Stimulated activated CD8-positive, alpha-beta memory T cell treated with anti-CD3 and anti-CD28 coated beads, Interleukin-15, amount 100 ng/mL, for 24 hours (primary cell): Measurements from ENCODE around the gene RSPH3.
"Not testable (repeated sequence)": the region's sequence is repeated elsewhere in the genome, so short reads cannot be mapped to it uniquely, and the experiment has no call there.

Source experiments
- DNase-seq: peaks from one replicate; pipeline ENCODE4 v3.0.0-alpha.2; 2020; ENCODE audit warnings: low read depth

RSPH3 gene

DNA sequence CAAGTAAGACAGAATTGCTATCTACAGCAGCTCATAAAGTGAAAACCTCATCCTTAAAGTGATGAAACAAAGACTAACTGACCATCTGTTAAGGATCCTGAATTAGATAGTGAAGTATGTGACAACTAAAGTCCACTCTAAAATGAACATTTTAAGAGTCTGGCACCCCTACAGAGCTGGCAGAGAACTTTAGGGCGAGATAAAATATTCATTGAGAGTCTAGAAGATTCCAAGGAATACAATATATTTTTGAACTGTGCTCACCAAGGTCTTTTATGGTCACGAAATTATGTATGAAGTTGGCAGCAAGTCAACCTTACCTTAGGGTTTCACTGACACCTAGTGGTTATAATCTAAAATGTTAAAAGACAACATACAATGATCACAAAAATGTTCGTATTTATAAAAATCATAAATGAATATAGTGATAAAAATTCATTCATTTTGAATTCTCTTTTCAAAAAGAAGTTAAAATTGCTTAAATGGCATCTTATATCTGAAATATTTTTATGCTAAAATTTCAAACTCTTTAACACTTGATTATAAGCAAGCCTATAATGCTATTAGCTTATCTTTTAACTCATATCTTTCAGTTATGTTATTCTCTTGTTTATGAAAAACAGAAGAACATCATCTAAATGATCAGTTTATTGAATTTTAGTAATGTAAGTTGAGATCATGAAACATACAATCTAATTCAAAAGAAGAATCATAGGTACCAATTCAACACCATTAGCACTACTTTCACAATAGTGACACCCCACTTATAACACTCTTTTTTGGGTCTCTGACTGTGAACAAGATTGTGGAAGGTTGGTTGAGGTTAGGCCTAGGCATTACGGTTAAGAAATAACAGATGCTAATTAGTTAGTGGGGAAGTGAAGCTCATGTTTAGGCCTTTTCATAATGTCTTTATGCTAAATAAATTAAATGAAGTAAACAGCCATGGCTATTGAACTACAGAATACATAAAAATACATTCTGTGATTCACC, 27.5 kb downstream of the RSPH3 start:
- DNase-seq: no peak

DNA sequence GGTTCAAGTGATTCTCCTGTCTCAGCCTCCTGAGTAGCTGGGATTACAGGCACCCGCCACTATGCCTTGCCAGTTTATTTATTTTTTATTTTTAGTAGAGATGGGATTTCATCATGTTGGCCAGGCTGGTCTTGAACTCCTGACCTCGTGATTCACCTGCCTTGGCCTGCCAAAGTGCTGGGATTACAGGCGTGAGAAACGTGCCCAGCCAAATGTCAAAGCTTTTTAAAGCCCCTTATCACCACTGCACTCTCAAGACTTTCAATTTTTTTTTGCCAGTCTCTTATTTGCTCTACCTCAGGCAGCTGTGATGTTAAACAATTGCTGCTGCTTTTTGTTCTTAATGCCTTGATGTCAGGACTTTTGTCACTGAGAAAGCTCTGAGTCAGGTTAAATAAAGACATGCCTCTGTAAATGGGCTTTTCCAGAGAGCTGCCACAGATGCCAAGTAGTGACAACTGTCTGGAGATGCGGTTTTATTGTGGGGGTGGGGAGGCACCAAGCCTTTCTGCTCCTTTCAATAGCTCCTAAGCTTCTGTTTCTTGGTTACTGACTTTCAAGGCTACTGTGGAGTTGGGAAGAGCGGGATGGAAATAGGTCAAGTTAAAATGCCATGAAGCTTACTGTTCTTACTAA, 29.2 kb downstream of the RSPH3 start:
- DNase-seq: no peak

DNA sequence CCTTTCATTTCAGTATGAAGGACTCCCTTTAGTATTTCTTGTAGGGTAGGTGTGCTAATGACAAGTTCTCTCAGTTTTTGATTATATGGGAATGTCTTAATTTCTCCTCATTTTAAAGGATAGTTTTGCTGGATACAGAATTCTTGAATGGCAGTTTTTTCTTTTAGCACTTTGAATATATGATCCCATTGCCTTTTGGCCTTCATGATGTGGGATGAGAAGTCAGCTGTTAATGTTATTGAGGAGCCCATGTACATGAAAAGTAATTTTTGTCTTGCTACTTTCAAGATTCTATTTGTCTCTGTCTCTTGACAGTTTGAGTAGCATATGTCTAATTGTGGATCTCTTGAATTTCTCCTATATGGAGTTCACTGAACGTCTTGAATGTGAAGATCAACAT, 30.9 kb downstream of the RSPH3 start:
- DNase-seq: no peak

DNA sequence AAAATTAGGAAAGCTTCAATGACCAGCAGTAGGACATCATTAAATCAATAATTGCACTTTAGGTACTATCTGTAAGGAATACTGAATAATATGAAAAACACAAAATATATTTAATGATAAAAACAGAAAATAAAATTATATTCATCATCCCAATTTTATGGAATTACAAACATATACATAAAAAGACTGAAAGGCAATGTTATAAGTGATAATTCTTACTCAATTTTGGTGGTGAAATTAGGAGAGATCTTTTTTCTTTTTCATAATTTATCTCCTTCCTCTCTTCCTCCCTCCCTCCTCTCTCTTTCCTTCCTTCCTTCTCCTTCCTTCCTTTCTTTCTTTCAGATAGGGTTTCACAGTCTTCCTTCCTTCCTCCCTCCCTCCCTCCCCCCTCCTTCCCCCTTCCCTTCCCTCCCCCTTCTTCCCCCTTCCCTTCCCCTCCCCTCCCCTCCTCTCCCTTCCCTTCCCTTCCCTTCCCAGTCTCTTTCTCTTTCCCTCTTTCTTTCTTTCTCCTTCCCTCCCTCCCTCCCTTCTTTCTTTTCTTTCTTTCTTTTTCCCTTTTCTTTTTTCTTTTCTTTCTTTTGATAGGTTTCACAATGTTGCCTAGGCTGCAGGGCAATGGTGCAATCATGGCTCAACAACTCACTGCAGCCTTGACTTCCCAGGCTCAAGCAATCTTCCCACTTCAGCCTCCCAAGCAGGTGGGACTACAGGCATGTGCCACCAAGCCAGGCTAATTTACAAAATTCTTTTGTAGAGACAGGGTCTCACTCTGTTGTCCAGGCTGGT, 36.8 kb downstream of the RSPH3 start:
- DNase-seq: no peak

DNA sequence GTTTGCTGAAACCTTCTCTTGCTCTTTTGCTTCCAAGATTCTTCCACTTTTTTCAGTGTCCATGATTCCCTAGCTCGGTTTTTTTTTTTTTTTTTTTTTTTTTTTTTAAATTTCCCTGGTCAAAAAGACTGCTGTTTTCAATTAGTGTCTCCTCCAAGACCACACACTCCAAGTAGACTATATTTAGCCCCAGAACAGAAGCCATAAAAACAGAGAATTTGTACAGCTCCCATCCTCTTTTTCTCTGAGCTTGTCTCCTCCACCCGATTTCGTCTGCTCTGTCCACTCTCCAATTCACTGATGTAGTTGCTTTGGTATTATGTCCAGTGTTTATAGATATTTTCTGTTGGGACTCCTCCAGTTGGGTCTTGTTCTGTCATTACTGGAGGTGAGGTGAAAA, 37.6 kb downstream of the RSPH3 start:
- DNase-seq: no peak

DNA sequence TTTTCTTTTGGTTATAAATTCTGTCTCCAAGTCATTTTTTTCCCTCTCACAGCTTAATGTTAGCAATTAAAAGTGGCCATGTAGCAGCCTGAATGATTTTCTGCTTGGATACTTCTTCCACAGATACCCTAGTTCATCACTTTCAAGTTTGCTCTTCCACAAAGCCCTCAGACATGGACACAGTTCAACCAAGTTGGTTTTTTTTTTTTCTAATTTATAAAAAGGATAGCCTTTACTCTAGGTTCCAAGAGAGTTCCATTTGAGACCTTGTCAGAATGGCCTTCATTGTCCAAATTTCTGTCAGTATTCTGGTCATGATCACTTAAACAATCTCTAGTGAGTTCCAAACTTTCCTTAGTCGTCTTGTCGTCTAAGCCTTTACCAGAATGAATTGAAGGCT, 40.0 kb downstream of the RSPH3 start:
- no peak for DNase-seq

DNA sequence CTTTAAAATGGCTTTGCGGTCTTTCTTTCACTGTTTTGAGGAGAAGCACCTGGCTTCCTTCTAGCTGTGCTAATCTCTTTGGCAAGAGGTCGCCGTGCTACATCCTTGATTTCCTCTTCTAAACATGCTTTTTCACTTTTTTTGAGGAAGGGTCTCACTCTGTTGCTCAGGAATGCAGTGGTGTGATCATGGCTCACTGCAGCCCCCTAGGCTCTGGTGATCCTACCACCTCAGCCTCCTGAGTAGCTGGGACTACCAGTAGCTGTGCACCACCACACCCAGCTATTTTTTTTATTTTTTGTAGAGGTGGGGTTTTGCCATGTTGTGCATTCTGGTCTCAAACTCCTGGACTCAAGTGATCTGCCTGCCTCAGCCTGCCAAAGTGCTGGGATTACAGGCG, 40.5 kb downstream of the RSPH3 start:
- DNase-seq: no peak

DNA sequence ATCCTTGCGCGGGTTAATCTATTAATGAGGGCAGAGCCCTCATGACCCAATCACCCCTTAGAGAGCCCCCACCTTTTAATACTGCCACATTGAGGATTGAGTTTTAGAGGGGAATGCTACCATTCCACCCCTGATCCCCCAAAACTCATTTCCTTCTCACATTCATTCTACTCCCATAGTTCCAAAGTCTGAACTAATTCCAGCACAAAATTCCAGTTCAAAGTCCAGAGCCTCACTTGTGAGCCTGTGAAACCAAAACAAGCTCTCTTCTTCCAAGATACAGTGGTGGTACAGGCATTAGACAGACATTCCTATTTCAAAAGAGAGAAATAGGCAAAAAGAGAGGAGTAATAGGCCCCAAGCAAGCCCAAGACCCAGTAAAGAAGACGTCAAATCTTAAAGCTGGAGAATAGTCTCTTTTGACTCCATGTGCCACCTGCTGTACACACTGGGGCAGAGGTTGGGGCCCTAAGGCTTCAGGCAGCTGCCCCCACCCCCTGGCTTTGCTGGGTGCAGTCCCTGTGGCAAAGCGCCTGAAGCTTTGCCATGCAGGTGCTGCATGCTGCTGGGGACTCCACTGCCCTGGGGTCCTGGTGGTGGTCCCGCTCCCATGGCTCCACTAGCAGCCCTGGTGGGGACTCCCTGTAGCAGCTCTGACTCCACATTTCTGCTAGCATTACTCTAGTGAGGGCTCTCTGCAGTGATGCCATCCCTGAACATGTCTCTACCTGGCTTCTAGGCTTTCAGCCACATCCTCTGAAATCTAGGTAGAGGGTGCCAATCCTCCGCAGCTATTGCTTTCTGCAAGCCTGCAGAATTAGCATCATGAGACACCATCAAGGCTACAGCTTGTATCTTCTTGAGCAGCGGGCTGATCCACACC, 41.3 kb downstream of the RSPH3 start:
- no peak for DNase-seq

DNA sequence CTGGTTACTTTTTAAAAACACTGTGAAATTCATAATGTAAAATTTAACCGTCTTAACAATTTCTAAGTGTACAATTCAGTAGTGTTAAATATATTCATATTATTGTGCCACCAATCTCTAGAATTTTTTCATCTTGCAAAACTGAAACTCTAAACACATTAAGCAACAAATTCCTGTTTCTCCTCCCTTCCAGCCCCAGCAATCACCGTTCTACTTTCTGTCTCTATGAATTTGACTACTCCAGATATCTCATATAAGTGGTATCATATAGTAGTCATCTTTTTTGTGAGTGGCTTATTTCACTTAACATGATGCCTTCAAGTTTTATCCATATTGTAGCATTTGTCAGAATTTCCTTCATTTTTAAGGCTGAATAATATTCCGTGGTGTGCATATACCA, 44.7 kb downstream of the RSPH3 start:
- no peak for DNase-seq

DNA sequence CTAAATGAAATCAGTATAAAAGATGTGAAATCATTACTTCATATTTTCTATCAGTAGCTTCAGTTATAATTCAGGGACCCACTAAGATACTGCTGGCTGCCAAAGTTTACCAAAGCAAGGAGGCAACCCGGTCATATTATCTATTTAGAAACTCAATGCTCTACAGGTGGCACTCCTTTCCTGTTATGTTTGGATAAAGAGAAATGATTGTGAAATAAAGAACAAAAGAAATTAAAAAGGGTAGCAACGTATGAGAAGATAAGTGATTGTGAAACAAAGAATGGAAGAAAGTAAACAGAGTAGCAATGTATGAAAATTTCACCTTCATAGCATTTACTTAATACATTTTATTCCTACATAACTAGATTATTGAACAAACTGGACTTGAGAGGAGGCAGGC, 45.2 kb downstream of the RSPH3 start:
- no peak for DNase-seq

DNA sequence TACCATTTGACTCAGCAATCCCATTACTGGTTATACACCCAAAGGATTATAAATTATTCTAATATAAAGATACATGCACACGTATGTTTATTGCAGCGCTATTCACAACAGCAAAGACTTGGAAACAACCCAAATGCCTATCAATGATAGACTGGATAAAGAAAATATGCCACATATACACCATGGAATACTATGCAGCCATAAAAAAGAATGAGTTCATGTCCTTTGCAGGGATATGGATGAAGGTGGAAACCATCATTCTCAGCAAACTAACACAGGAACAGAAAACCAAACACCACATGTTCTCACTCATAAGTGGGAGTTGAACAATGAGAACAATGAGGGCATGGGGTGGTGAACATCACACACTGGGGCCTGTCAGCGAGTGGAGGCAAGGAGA, 48.0 kb downstream of the RSPH3 start:
- DNase-seq: not testable (repeated sequence)

DNA sequence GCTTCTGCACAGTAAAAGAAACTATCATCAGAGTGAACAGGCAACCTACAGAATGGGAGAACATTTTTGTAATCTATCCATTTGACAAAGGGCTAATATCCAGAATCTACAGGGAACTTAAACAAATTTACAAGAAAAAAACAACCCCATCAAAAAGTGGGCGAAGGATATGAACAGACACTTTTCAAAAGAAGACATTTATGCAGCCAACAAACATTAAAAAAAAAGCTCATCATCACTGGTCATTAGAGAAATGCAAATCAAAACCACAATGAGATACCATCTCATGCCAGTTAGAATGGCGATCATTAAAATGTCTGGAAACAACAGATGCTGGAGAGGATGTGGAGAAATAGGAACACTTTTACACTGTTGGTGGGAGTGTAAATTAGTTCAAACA, 48.4 kb downstream of the RSPH3 start:
- not testable (repeated sequence) for DNase-seq

DNA sequence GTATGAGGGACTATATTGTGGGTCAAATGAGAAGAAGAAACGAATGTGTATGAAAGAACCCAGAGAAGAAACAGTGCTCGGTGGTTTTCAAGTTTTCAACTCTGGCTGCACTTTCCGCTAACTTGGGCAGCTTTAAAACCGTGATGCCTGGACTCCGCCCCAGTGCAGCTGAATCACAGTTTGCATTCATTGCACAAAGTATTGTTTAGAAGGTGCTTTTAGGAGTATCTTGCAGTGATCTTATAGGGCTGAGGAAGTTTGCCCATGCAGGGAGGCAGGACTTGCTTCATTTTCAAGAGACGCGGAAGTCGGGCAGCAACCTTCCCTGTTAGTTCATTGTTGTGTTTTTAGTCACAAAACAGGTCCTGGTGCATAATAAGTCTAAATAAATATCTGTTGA, 52.7 kb downstream of the RSPH3 start:
- DNase-seq: no peak

DNA sequence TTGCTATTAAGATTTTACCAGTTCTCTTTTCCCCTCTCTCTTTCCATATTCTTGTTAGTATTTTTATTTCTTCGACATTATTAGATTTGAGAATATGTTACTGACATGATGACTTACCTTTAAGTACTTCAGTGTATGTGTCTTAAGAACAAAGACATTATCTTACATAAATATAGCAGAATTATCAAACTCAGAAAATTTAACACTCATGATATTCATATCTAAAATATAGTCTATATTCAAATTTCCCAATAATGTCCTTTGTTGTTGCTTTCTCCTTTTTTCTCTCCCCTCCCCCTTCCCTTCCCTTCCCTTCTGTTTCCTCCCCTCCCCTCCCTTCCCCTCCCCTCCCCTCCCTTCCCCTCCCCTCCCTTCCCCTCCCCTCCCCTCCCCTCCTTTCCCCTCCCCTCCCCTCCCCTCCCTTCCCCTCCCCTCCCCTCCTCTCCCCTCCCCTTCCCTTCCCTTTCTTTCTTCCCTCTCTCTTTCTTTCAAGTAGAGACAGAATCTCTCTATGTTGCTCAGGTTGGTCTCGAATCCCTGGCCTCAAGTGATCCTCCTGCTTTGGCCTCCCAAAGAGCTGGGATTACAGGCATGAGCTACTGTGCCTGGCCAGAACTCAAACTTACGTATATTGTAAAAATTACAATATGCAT, 56.5 kb downstream of the RSPH3 start:
- no peak for DNase-seq

DNA sequence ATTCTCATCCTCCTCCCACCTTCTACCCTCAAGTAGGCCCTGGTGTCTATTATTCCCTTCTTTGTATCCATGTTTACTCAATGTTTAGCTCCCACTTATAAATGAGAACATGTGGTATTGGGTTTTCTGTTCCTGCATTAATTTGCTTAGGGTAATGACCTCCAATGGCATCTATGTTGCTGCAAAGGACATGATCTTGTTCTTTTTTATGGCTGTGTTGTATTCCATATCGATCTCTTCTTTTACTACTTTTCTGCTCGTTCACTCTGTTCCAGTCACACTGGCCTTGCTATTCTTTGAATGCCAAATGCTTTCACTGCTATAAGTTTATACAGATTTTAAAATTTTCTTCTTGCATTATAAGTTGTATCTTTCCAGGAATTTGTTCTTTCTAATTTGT, 57.7 kb downstream of the RSPH3 start:
- no peak for DNase-seq

DNA sequence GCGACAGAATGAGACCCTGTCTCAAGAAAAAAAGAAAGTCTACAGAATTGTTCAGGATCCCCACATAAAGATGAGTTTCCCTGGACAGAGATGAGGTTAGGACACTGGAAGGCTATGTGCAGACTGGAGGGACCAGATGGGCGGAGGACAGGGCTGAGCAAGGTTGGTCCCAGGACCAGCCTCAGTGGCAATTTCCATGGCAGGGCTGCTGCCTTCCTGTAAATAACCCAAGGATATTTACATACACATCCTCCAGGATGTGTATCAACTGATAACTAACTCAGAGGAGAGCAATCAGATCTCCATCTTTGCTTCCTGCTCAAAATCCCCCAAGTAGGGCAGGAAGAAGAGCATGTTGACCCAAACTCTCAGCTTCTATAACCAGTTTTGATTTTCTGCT, 58.8 kb downstream of the RSPH3 start:
- DNase-seq: no peak

DNA sequence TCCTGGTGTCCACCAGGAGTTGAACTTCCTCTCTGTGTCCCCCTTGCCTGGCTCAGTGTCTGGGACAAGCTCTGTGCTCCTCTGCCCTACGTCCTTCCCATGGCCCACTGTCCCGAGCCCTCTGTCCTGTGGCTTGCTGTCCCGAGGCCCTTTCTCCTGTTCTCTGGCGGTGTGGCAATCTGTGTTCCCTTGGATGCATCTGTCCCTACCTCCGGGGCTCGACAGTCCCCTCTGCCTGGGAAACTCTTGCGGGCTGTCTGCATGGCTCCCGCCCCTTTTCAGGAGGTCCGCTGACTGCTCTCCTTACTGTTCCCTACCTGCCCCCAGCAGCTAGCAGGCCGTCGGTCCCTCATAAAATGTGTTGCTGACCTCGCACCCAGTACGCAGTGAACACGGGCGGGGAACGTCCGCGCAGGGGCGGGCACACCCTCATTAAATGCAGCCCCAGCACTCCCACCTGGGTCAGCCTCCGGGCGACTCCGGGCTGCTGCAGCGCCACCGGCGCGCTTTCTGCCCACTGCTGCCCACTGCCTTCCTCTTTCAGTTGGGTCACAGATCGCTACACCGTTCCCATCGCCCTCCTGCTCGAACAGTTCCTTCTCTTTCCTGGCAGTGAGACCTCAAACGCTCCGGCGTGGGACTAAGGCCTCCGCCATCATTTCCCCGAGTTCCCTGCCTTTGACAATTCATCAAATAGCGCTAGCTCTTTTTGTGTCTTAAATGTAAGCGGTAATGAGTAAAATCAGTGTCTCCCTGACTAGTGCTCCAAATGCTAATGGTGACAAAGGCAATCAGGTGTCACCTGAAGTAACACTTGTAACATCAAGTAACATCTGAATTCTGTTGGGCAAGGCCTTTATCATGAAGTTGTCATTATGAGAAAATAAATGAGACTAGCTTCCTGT, 60.5 kb downstream of the RSPH3 start:
- no peak for DNase-seq

DNA sequence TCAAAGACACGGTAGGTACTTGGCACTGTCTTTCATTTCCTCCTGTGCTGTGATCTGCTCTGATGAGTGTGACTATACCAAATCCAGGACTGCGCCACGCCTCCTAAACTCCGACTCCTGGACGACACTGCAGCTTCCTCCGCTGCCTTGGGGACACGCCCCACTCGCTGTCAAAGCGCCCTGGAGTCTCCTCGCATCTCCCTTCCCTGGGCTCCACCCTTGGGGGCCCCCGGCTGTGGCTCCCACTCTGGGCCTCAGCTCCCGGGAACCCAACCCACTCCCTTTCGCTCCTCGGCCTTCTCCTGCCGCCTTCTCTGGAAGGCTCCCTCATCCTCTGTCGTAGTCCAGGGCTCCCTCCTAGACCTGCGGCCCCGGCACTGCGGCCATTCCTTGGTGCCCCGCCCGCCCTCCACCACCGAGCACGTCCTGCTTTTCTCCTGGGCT, 61.2 kb downstream of the RSPH3 start:
- DNase-seq: no peak

DNA sequence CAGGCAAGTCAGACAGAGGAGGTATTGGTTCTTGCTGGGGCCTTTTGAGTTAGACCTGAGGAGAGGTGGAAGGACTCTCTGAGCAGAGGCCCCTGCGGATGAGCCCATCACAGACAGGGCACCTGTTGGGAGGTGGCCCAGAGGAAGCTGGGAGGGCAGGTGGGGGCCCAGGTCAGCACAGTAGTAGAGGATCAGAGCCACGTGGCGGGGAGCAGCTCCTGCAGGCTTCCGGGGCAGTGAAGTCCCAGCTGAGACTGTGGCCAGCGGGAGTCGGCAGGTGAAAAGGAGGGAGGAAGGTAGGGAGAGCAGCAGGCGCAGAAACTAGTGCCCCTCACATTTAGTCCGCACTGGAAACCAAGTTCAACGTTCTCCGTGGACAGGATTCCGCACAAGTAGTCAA, 61.8 kb downstream of the RSPH3 start:
- DNase-seq: no peak

DNA sequence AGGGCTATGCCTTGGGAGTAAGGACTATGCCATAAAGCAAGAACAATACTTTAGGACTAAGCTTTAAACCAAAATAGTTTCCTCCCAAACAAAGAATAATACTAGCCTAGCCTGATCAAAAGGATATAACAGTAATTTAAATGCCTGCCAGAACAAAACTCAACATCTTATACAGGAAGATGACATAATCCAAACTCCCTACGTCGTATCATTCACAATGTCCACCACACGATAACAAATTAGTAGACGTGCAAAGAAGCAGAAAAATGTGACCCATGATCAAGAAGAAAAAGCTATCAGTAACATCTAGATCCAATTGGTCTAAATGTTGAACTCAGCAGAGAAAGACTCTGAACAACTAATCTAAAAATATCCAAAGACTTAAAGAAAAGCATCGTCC, 65.8 kb downstream of the RSPH3 start:
- DNase-seq: no peak
